Activated CD4-positive, alpha-beta T cell treated with anti-CD3 and anti-CD28 coated beads for 36 hours (primary cell): ENCODE measurements around the gene NBAS. TPM values are rescaled to one million over a fixed set of nuclear protein-coding genes. Genes with fewer than 3 reads are reported as not detected.

Experiments
- ATAC-seq: fragments of 200-7000 bp; cut with Tn5 transposase; one replicate; pipeline ENCODE4 v1.10.0; 2021; ENCODE audit warnings: mild to moderate bottlenecking, moderate library complexity
- CTCF ChIA-PET: fragments of 350-600 bp; sonication (Branson Sonifier 250); formaldehyde crosslinking; loops from one replicate; lab custom pipeline; 2021; ENCODE audit warnings: antibody characterized with exemption; lab: Charles Lee
- POLR2A ChIA-PET: fragments of 350-600 bp; sonication (Branson Sonifier 250); formaldehyde crosslinking; loops from one replicate; lab custom pipeline; 2021; ENCODE audit warnings: antibody characterized with exemption, inconsistent platforms; lab: Charles Lee
- DNase-seq: peaks from one replicate; pipeline ENCODE4 v3.0.0-alpha.2; 2020
- H3K27ac Mint-ChIP-seq: one replicate; pipeline ENCODE4 v1.8.0; 2021; ENCODE audit warnings: mixed read lengths
- H3K27me3 Mint-ChIP-seq: one replicate; pipeline ENCODE4 v1.8.0; 2021; ENCODE audit warnings: mixed read lengths
- H3K36me3 Mint-ChIP-seq: one replicate; pipeline ENCODE4 v1.8.0; 2021; ENCODE audit warnings: low read depth, mixed read lengths
- H3K4me1 Mint-ChIP-seq: one replicate; pipeline ENCODE4 v1.8.0; 2021; ENCODE audit warnings: mixed read lengths
- H3K4me3 Mint-ChIP-seq: one replicate; pipeline ENCODE4 v1.8.0; 2021; ENCODE audit warnings: mild to moderate bottlenecking, moderate library complexity, mixed read lengths
- H3K9me3 Mint-ChIP-seq: one replicate; pipeline ENCODE4 v1.8.0; 2021; ENCODE audit warnings: low read depth, mixed read lengths
- intact Hi-C, 2 experiments: fragments of 100-400 bp; cut with DNase I in 1 of 2; cut with micrococcal nuclease in 1 of 2; formaldehyde crosslinking; loops; one replicate each; pipeline versions ENCODE4 v1.14.2 to v1.15.1; 2022 to 2024; cut with DNase I, micrococcal nuclease
- total RNA-seq, 2 experiments: library from RNA; stranded (reverse); gene quantifications; one replicate each; pipeline ENCODE4 v1.2.3, GENCODE V29; 2021

The NBAS gene
- total RNA-seq, 2 experiments from 2014 or later, result 38.1 to 44.3 TPM

DNA sequence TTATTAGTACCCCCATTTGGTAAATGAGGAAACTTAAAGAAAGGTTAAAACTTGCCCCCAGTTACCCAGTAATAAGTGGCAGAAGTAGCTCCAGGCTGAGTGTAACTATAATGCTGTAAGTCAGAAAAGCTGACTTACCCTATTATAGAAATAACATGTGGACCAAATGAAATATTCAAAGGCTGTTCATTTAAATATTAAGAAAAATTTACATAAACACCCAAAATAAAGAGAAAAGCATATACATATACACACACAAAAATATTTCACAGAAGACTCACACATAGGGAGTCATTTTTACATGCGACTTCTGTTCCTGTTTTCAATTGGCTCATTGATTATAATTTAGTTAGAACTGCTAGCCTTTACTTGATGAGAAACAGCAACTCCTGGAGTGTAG lies 189.1 kb downstream of the NBAS start:
- Mint-ChIP-seq H3K9me3 (no peaks in the 10 kb centered on the region), H3K27me3 (no peaks in the 10 kb centered on the region), H3K4me1 (peaks cover under 1% of the 10 kb centered on the region), H3K36me3 (peaks cover 28% of the 10 kb centered on the region), H3K4me3 (no peak overlapping the region), H3K27ac (no peak overlapping the region)
- no peak for ATAC-seq
- CTCF ChIA-PET, result interaction anchor here (0.8 kb wide), 1 partner anchor 9 kb away, joined by 3 read pairs; no protein-coding TSS in a partner anchor
- DNase-seq, result no peak
- intact Hi-C loops, result no loop called here
- POLR2A ChIA-PET, result no interaction called here

DNA sequence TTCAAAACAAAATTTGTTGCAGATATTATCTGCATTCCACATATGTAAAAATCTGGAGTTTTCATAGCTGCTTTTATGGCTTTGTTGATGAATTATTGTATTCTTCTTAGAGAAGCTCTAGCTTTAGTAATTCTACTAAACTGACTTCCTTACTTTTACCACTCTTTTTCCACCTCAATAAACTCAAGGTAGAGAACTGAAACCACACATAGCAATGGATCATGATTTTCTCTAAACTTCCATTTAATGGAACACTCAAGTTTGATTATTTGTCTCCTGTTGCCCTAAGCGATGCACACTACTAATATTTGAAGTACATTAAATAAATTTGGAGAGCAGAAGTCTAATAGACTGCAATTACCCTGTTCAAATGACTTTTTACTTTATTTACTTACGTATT lies 192.0 kb downstream of the NBAS start:
- Mint-ChIP-seq H3K27ac (no peak overlapping the region), H3K27me3 (no peaks in the 10 kb centered on the region), H3K4me1 (peaks cover 3% of the 10 kb centered on the region), H3K4me3 (no peak overlapping the region), H3K36me3 (peaks cover 32% of the 10 kb centered on the region), H3K9me3 (no peaks in the 10 kb centered on the region)
- intact Hi-C loops, result no loop called here
- ChIA-PET POLR2A (no interaction called here), CTCF (no interaction called here)
- ATAC-seq, result no peak
- no peak for DNase-seq

DNA sequence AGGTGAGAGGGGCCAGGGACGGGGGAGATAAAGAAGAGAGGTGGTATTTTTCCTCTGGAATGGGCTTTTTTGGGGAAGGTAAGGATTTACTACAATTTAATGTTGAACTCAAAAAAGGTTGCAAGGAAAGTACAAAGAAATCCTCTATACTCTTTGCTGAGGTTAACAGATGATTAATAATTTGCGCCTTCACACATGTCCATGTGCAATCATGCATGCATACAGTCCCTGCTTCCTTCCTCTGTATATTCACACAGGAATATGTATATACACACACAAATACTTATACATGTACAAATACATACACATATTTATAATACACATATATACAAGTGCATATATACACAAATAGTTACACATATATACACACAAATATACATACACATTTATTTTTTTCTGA lies 193.4 kb downstream of the NBAS start:
- ChIA-PET POLR2A (no interaction called here), CTCF (interaction anchor here (0.6 kb wide), 1 partner anchor 851 kb away, joined by 3 read pairs; no protein-coding TSS in a partner anchor)
- peaks cover 27% of the 10 kb centered on the region for H3K36me3 Mint-ChIP-seq
- H3K9me3 Mint-ChIP-seq, result no peaks in the 10 kb centered on the region
- no peaks in the 10 kb centered on the region for H3K27me3 Mint-ChIP-seq
- intact Hi-C loops, result no loop called here
- H3K4me3 Mint-ChIP-seq, result no peak overlapping the region
- peaks cover 3% of the 10 kb centered on the region for H3K4me1 Mint-ChIP-seq
- DNase-seq, result no peak
- ATAC-seq, result no peak
- H3K27ac Mint-ChIP-seq, result no peak overlapping the region

DNA sequence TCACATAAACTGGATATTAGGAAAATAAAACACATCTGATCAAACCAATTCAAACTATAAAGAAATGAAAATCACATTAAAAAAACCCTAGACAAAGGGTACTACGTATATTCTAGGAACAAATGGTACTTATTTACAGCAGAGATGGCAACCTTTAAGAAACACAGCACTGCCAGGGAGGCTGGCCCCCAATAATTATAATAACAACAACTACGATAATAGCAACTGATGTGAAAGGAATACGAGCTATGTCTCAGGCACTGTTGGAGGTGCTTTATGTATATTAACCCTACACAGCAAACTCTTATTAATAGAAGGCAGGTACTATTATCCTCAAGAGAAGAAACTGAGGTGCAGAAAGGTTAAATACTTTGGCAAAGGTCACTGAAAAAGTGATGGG lies 193.9 kb downstream of the NBAS start:
- Mint-ChIP-seq H3K4me3 (no peak overlapping the region), H3K27ac (no peak overlapping the region), H3K27me3 (no peaks in the 10 kb centered on the region), H3K9me3 (no peaks in the 10 kb centered on the region), H3K36me3 (peaks cover 22% of the 10 kb centered on the region), H3K4me1 (peaks cover 3% of the 10 kb centered on the region)
- DNase-seq, result no peak
- ChIA-PET POLR2A (no interaction called here), CTCF (interaction anchor here (0.6 kb wide), 1 partner anchor 851 kb away, joined by 3 read pairs; no protein-coding TSS in a partner anchor)
- ATAC-seq, result no peak
- intact Hi-C loops, result no loop called here

DNA sequence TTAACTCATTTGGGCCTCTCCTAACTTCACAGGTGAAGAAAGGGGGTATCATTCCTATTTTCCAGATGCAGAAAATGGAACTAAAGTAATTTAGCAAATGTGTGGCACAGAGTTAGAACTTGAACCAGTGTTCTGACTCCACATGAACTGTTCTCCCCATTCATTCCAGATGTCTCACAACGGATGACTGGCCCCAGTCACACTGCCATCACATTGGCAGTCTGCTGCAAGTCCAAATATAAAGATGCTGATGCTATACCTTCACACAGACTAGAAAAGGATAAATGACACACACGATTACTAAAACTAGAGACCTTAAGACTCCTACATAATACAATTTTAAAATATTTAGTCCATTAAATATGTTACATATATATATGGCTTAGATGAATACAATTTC lies 195.7 kb downstream of the NBAS start:
- Mint-ChIP-seq H3K36me3 (peaks cover 15% of the 10 kb centered on the region), H3K27me3 (no peaks in the 10 kb centered on the region), H3K4me3 (no peak overlapping the region), H3K4me1 (peaks cover 3% of the 10 kb centered on the region), H3K9me3 (no peaks in the 10 kb centered on the region), H3K27ac (no peak overlapping the region)
- intact Hi-C loops, result no loop called here
- no peak for ATAC-seq
- ChIA-PET POLR2A (no interaction called here), CTCF (no interaction called here)
- no peak for DNase-seq

DNA sequence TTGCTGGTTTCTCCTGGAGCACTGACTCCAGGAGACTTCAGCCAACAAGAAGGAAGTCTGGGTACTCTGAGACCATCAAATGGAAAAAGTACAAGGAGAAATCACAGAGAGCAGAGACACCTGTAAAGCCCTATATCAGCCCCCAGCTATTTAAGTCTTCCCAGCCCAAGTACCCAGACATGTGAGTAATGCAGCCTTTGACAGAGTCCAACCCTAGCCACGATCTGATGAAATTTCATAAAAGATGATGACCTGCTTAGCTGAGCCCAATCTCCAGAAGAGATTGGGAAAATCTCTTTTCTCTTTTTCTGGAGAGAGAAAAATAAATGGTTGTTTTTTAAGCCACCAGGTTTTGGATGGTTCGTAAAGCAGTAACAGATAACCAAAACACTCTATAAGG lies 196.6 kb downstream of the NBAS start:
- intact Hi-C loops, result no loop called here
- H3K27ac Mint-ChIP-seq, result no peak overlapping the region
- no peak for ATAC-seq
- no peak for DNase-seq
- H3K9me3 Mint-ChIP-seq, result no peaks in the 10 kb centered on the region
- peaks cover 17% of the 10 kb centered on the region for H3K36me3 Mint-ChIP-seq
- CTCF ChIA-PET, result no interaction called here
- H3K4me3 Mint-ChIP-seq, result no peak overlapping the region
- POLR2A ChIA-PET, result interaction anchor here (0.6 kb wide), 1 partner anchor 14 kb away, joined by 9 read pairs; no protein-coding TSS in a partner anchor
- peaks cover 3% of the 10 kb centered on the region for H3K4me1 Mint-ChIP-seq
- H3K27me3 Mint-ChIP-seq, result no peaks in the 10 kb centered on the region

DNA sequence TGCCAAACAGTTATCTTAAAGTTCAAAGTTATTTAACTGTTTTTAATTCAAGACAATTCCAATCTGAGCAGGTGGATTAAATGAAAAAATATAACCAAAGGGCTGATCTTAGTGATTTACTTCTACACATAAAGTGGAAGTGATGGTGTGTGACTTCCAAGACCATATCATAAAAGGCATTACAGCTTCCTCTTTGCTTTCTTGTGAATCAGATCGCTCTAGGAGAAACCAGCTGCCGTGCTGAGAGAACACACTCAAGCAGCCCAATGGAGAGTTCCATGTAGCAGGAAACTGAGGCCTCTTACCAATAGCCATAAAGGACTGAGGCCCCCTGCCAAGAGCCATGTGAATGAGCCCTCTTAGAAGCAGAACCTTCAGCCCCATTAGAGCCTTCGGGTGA lies 197.4 kb downstream of the NBAS start:
- CTCF ChIA-PET, result no interaction called here
- no peak overlapping the region for H3K27ac Mint-ChIP-seq
- ATAC-seq (no peak), DNase-seq (no peak)
- H3K9me3 Mint-ChIP-seq, result no peaks in the 10 kb centered on the region
- intact Hi-C loops, result no loop called here
- POLR2A ChIA-PET, result interaction anchor here (0.6 kb wide), 1 partner anchor 499 kb away, joined by 3 read pairs; no protein-coding TSS in a partner anchor
- H3K4me3 Mint-ChIP-seq, result no peak overlapping the region
- no peaks in the 10 kb centered on the region for H3K27me3 Mint-ChIP-seq
- H3K36me3 Mint-ChIP-seq, result peaks cover 17% of the 10 kb centered on the region
- peaks cover 3% of the 10 kb centered on the region for H3K4me1 Mint-ChIP-seq

DNA sequence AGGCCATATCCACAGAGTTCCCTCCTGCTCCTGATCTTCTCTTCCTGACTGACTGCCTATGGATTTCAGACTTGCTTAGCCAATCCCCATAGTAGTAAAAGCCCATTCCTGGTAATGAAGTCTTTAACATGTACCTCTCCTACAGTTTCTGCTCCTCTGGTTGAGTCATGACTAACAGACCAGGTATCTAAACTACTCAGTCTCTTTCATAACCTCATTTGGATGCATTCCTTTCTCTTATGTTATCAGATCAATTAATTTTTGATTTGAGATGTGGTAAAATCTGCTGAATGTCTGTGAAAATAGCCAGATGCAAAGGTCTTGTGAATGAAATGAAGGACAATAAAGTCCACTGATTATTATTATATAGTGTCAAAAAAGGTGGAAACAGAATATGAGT lies 198.0 kb downstream of the NBAS start:
- no peak overlapping the region for H3K4me3 Mint-ChIP-seq
- ATAC-seq (no peak), DNase-seq (no peak)
- ChIA-PET CTCF (interaction anchor here (0.5 kb wide), 1 partner anchor 9 kb away, joined by 3 read pairs; no protein-coding TSS in a partner anchor), POLR2A (no interaction called here)
- H3K36me3 Mint-ChIP-seq, result peaks cover 17% of the 10 kb centered on the region
- intact Hi-C loops, result no loop called here
- H3K27ac Mint-ChIP-seq, result no peak overlapping the region
- no peaks in the 10 kb centered on the region for H3K9me3 Mint-ChIP-seq
- peaks cover 3% of the 10 kb centered on the region for H3K4me1 Mint-ChIP-seq
- H3K27me3 Mint-ChIP-seq, result no peaks in the 10 kb centered on the region

DNA sequence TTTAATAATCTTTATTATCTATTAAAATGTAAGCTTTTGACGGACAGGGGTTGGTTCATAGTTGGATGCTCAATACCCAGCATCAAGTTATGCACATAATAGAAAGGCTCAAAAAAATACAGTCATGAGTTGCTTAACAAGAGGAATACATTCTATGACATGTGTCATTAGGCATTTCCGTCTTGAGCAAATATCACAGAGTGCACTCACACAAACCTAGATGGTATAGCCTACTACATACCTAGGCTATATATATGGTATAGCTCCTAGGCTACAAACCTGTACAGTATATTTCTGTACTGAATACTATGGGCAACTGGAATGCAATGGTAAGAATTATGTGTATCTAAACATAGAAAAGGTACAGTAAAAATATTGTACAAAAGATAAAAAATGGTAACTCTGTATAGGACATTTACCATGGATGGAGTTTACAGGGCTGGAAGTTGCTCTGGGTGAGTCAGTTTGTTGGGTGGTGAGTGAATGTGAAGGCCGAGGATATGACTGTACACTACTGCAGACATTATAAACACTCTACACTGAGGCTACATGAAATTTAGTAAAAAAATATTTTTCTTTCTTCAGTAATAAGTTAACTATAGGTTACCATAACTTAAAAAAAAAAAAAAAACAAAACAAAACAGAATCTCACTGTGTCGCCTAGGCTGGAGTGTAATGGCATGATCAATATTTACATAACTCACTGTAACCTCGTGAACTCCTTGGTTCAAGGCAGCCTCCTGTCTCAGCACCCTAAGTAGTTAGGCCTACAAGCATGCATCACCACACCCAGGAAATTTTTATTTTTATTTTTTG lies 201.2 kb downstream of the NBAS start:
- Mint-ChIP-seq H3K36me3 (peaks cover 26% of the 10 kb centered on the region), H3K9me3 (no peaks in the 10 kb centered on the region), H3K27ac (no peak overlapping the region), H3K4me3 (no peak overlapping the region), H3K4me1 (no peaks in the 10 kb centered on the region), H3K27me3 (no peaks in the 10 kb centered on the region)
- ATAC-seq (peak; percentile 51), DNase-seq (peak; percentile 5)
- CTCF ChIA-PET, result no interaction called here
- intact Hi-C loops, result no loop called here
- POLR2A ChIA-PET, result no interaction called here

DNA sequence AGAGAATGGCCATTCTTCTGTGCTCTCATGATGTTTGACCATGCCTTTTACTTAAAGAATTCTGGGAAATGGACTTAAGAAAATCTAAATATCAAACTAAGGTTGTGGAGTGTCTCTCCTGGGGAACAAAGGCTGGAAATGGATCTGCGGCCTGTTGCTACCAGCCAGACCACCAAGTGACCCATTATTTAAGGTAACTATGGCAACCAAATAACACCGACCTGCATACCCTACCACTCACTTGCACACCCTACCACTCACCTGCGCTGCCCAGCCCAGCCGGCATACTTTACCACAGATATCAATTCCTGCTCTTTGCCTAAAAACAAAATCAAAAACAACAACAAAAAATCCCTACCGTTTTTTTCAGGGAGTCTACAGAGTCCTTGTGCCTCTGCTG lies 203.2 kb downstream of the NBAS start:
- ChIA-PET POLR2A (no interaction called here), CTCF (no interaction called here)
- Mint-ChIP-seq H3K9me3 (no peaks in the 10 kb centered on the region), H3K27ac (no peak overlapping the region), H3K36me3 (peaks cover 31% of the 10 kb centered on the region), H3K4me3 (no peak overlapping the region), H3K4me1 (no peaks in the 10 kb centered on the region), H3K27me3 (no peaks in the 10 kb centered on the region)
- ATAC-seq, result no peak
- no peak for DNase-seq
- intact Hi-C loops, result no loop called here

DNA sequence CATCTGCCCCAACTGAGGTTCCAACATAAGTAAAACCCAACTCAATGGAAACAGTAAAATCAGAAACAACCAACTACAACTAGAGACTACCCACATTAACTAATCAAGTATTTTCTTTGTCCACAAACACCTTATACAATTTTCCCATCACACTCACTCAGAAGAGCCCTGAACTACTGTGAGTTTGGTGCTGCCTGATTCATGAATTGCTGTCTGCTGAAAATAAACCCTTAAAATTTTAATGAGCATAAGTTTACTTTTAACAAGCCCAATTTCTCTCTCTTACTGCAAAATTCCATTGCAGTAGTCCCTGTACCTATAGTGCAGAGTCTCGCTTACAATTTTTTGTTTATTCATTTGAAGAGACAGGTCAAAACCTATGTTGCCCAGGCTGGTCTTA lies 203.9 kb downstream of the NBAS start:
- Mint-ChIP-seq H3K27me3 (no peaks in the 10 kb centered on the region), H3K9me3 (no peaks in the 10 kb centered on the region), H3K27ac (no peak overlapping the region), H3K4me3 (no peak overlapping the region), H3K4me1 (no peaks in the 10 kb centered on the region), H3K36me3 (peaks cover 35% of the 10 kb centered on the region)
- ChIA-PET POLR2A (no interaction called here), CTCF (no interaction called here)
- intact Hi-C loops, result no loop called here
- DNase-seq (no peak), ATAC-seq (no peak)

DNA sequence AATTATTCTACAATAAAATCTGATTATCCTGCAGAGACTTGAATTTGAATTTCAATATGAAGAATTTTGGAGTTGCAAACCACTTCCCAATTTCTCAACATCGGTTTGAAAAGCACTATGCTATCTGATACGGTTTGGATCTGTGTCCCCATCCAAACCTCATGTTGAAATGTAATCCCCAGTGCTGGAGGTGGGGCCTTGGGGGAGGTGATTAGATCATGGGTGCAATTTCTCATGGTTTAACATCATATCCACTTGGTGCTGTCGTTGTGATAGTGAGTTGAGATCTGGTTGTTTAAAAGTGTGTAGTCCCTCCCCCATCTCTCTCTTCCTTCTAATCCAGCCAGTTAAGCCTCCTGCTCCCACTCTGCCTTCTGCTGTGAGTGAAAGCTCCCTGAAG lies 205.7 kb downstream of the NBAS start:
- ATAC-seq, result no peak
- H3K27me3 Mint-ChIP-seq, result no peaks in the 10 kb centered on the region
- no peak overlapping the region for H3K27ac Mint-ChIP-seq
- peaks cover 51% of the 10 kb centered on the region for H3K36me3 Mint-ChIP-seq
- ChIA-PET CTCF (no interaction called here), POLR2A (no interaction called here)
- H3K4me1 Mint-ChIP-seq, result no peaks in the 10 kb centered on the region
- intact Hi-C loops, result no loop called here
- no peak for DNase-seq
- no peaks in the 10 kb centered on the region for H3K9me3 Mint-ChIP-seq
- no peak overlapping the region for H3K4me3 Mint-ChIP-seq
